Measurements from ENCODE around the gene RNF213.

DNA sequence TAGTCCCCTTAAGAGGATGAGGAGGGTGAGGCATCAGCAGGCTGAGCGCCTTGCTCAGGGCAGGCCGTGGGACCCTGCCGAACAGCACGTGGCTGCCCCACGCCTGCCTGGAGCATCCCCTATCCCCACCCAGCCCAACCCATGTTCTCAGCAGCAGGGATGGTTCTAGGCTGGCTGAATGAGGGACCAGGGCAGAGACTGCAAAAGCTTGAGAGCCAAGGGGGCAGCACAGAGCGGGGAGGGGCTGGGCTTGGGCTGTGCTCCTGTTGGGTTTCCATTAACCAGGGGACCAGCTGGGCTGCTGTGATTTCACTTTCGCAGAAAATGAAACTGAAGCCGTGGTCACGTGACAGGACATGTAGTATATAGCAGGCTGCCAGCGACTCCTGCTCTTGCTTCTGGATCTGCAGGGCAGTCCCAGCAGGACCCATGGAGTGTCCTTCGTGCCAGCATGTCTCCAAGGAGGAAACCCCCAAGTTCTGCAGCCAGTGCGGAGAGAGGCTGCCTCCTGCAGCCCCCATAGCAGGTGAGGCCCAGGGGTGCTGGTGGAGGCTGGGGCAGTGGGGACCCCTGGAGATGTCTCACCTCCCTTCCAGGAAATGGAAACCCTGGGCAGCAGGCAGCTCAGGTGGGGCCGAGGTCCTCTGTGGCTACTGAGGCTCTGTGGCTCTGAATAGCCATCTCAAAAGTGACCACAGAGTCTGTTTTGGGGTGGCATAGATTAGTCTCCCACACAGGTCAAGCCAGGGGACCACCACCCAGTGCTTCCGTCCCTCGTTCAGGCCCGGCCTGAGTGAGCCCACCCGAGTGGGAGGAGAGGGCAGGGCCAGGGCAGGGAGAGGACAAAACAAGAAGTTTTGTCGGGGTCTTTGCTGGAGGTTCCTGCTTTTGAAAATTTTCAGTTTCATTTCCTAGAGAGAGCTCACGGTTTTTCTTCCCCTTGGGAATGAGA lies 2.9 kb downstream of the RNF213 start:
- TF ChIP-seq SUZ12 (IDR thresholded peaks at IDR 0.05; ENCODE audit: extremely low read depth, insufficient read depth, insufficient read length) (no peak), YY1 (IDR thresholded peaks at IDR 0.05; ENCODE audit: insufficient read depth, insufficient read length) (no peak), ZNF274 (IDR thresholded peaks at IDR 0.05; ENCODE audit: low read depth, low read length) (no peak)
